Renal cortical epithelial cell (primary cell): Measurements from ENCODE around the gene WDR46. TPM values are rescaled to one million over a fixed set of nuclear protein-coding genes. Genes with fewer than 3 reads are reported as not detected.

Source experiments
- total RNA-seq: library from RNA; depleted of rRNA; stranded (reverse); fragments of >200 nt; gene quantifications from 2 replicates; pipeline ENCODE4 v1.2.3, GENCODE V29; 2014

The WDR46 gene
- total RNA-seq, 1 donor from 2014 or later, result 54.6 TPM

Other genes with a start within 250 kb of the WDR46 start
- gene HLA-DPA1, start 215.6 kb downstream of the WDR46 start, total RNA-seq, result 7.0 and 9.7 TPM in 2 replicates
- gene HLA-DPB1, start 213.2 kb downstream of the WDR46 start, total RNA-seq, result 12.2 and 25.7 TPM in 2 replicates
- 0.17 and 0.20 TPM in 2 replicates for gene COL11A2, start 96.8 kb downstream of the WDR46 start, total RNA-seq
- gene RXRB, start 88.6 kb downstream of the WDR46 start, total RNA-seq, result 16.8 and 28.0 TPM in 2 replicates
- gene SLC39A7, start 88.4 kb downstream of the WDR46 start, total RNA-seq, result 108 and 119 TPM in 2 replicates
- gene HSD17B8, start 84.6 kb downstream of the WDR46 start, total RNA-seq, result 11.2 and 26.0 TPM in 2 replicates
- 18.4 and 28.0 TPM in 2 replicates for gene RING1, start 80.7 kb downstream of the WDR46 start, total RNA-seq
- 27.8 and 40.4 TPM in 2 replicates for gene VPS52, start 17.4 kb downstream of the WDR46 start, total RNA-seq
- 1,432 and 3,352 TPM in 2 replicates for gene RPS18, start 17.2 kb downstream of the WDR46 start, total RNA-seq
- gene B3GALT4, start 12.1 kb downstream of the WDR46 start, total RNA-seq, result 2.7 and 5.9 TPM in 2 replicates
- 30.7 and 41.5 TPM in 2 replicates for gene PFDN6, start 362 bp upstream of the WDR46 start, total RNA-seq
- 34.5 and 34.9 TPM in 2 replicates for gene RGL2, start 9.7 kb upstream of the WDR46 start, total RNA-seq
- 114 and 147 TPM in 2 replicates for gene TAPBP, start 24.8 kb upstream of the WDR46 start, total RNA-seq
- gene ZBTB22, start 28.5 kb upstream of the WDR46 start, total RNA-seq, result 16.0 and 24.1 TPM in 2 replicates
- gene DAXX, start 33.7 kb upstream of the WDR46 start, total RNA-seq, result 39.2 and 88.8 TPM in 2 replicates
- gene KIFC1, start 102.6 kb upstream of the WDR46 start, total RNA-seq, result 0.70 and 10.9 TPM in 2 replicates
- gene PHF1, start 121.8 kb upstream of the WDR46 start, total RNA-seq, result 11.1 and 16.7 TPM in 2 replicates
- 74.7 and 90.5 TPM in 2 replicates for gene CUTA, start 128.9 kb upstream of the WDR46 start, total RNA-seq
- gene SYNGAP1, start 130.8 kb upstream of the WDR46 start, total RNA-seq, result 1.0 and 5.9 TPM in 2 replicates
- 4.7 and 9.7 TPM in 2 replicates for gene ZBTB9, start 165.3 kb upstream of the WDR46 start, total RNA-seq